ENCODE data around the gene TNFAIP1. TPM values are rescaled to one million over a fixed set of nuclear protein-coding genes. Genes with fewer than 3 reads are reported as not detected.

Gene TNFAIP1
- total RNA-seq, 1 experiment from 2014 or later, result 21.8 TPM

DNA sequence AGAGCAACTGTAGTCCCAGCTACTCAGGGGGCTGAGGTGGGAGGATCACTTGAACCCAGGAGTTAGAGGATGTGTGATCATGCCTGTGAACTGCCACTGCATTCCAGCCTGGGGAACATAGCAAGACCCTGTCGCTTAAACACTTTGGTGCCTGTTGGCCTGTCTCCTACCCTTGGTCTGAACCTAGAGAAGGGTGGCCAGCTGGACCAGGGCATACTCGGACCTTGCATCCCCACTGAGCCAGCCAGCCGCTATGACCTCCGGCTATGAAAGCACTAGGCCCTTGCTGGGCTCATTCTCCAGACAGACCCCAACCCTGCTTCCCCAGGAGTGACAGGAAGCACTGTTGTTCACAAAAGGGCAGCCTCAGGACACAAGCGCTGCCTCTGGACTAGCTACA, 4.9 kb upstream of the TNFAIP1 start:
- no peak overlapping the region for H2BK15ac ChIP-seq (ENCODE audit: low read depth, low read length)
- Mint-ChIP-seq H3K4me1 (peaks cover 10 to 13% of the 10 kb centered on the region in 2 experiments), H3K9me3 (no peaks in the 10 kb centered on the region; a peak in 1 of 5 replicates), H3K27me3 (ENCODE audit: low read depth) (no peaks in the 10 kb centered on the region), H3K4me3 (no peak overlapping the region), H3K27ac (peak overlapping the region in 2 of 3 experiments; percentile 61 to 70; a peak in 3 of 7 replicates), H3K36me3 (ENCODE audit: insufficient read depth in 1 of 3, low read depth in 3 of 3) (peaks cover 22 to 40% (median 37%) of the 10 kb centered on the region in 3 experiments; a peak in 6 of 7 replicates)
- H2BK12ac ChIP-seq (ENCODE audit: insufficient read length, low read depth, low read length), result no peak overlapping the region
- no CpG with 5 or more reads among the region's 5 CpGs for WGBS (ENCODE audit: extremely low coverage, insufficient read length, low lambda C conversion rate)
- H3K23me2 ChIP-seq (ENCODE audit: insufficient read length, low read depth, low read length, poor library complexity, severe bottlenecking), result peaks cover 4% of the 10 kb centered on the region
- H2AFZ ChIP-seq (ENCODE audit: low read length), result no peak overlapping the region
- no peak overlapping the region for H2BK120ac ChIP-seq (ENCODE audit: low read depth, low read length, poor library complexity, severe bottlenecking)
- H3K14ac ChIP-seq (ENCODE audit: insufficient read depth, low read length), result no peak overlapping the region
- no peak overlapping the region for H2BK5ac ChIP-seq (ENCODE audit: insufficient read length, low read length)
- H2BK20ac ChIP-seq (ENCODE audit: low read depth, low read length, poor library complexity, severe bottlenecking), result no peak overlapping the region
- no peak overlapping the region for H3K23ac ChIP-seq (ENCODE audit: insufficient read length, low read depth, low read length)
- no peak overlapping the region for H3K4me2 ChIP-seq (ENCODE audit: insufficient read depth, insufficient read length, low read length)
- 0 out of 2 replicates have a peak, but pooled peaks cover 5% of the 10 kb centered on the region for H3K4me1 ChIP-seq (ENCODE audit: insufficient read depth, low read length)
- H3K79me1 ChIP-seq (ENCODE audit: insufficient read depth, low read depth, low read length, poor library complexity, severe bottlenecking), result no peaks in the 10 kb centered on the region
- H3K9ac ChIP-seq (ENCODE audit: extremely low read depth, insufficient read length, low read length), result no peak overlapping the region
- no peak overlapping the region for H3K27ac ChIP-seq (ENCODE audit: insufficient read length, low read depth, low read length)
- peak; percentile 32 for DNase-seq
- no peak overlapping the region for H3K18ac ChIP-seq (ENCODE audit: insufficient read length, low read depth, low read length)
- H3K79me2 ChIP-seq (ENCODE audit: insufficient read depth, low read length), result peaks cover 2% of the 10 kb centered on the region; the same call in 1 of the 2 replicates
- H3K27me3 ChIP-seq (ENCODE audit: insufficient read depth, low read length), result no peaks in the 10 kb centered on the region
- no peak overlapping the region for H3K56ac ChIP-seq (ENCODE audit: insufficient read length, low read depth, low read length)
- no peak overlapping the region for H4K5ac ChIP-seq (ENCODE audit: insufficient read length, low read depth, low read length)
- no peaks in the 10 kb centered on the region for H4K20me1 ChIP-seq (ENCODE audit: control insufficient read depth, insufficient read depth, insufficient read length)
- H2AK5ac ChIP-seq (ENCODE audit: insufficient read length, low read length), result no peak overlapping the region
- H4K91ac ChIP-seq (ENCODE audit: insufficient read length, low read depth, low read length), result no peak overlapping the region
- H3T11ph ChIP-seq (ENCODE audit: low read length), result no peak overlapping the region
- H3K9me3 ChIP-seq (ENCODE audit: control insufficient read depth, low read depth, low read length), result no peaks in the 10 kb centered on the region
- no peak overlapping the region for H4K8ac ChIP-seq (replicated peaks; ENCODE audit: insufficient read length, low read depth, low read length)
- TF ChIP-seq, protein P1, sequence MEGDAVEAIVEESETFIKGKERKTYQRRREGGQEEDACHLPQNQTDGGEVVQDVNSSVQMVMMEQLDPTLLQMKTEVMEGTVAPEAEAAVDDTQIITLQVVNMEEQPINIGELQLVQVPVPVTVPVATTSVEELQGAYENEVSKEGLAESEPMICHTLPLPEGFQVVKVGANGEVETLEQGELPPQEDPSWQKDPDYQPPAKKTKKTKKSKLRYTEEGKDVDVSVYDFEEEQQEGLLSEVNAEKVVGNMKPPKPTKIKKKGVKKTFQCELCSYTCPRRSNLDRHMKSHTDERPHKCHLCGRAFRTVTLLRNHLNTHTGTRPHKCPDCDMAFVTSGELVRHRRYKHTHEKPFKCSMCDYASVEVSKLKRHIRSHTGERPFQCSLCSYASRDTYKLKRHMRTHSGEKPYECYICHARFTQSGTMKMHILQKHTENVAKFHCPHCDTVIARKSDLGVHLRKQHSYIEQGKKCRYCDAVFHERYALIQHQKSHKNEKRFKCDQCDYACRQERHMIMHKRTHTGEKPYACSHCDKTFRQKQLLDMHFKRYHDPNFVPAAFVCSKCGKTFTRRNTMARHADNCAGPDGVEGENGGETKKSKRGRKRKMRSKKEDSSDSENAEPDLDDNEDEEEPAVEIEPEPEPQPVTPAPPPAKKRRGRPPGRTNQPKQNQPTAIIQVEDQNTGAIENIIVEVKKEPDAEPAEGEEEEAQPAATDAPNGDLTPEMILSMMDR (conservative IDR thresholded peaks at IDR 0.05), result no peak
- no peak overlapping the region for H3K4ac ChIP-seq (ENCODE audit: low read depth, low read length)
